IPS DF 19.7 (cell line): ENCODE results near the gene PRSS36.

ENCODE experiments used
- DNase-seq: peaks from one replicate; pipeline ENCODE4 v3.0.0-alpha.2; 2013; ENCODE audit warnings: low read depth, low spot score

The PRSS36 gene

GRCh38 chr16:31127182-31127581 is 22.7 kb downstream of the PRSS36 start:
- DNase-seq, result no peak

GRCh38 chr16:31125844-31126243 is 24.0 kb downstream of the PRSS36 start:
- no peak for DNase-seq

GRCh38 chr16:31120129-31120528 is 29.7 kb downstream of the PRSS36 start:
- DNase-seq, result no peak

- no peak for DNase-seq
These were observed 31.4 kb downstream of the PRSS36 start for GRCh38 chr16:31118223-31119155.

GRCh38 chr16:31117384-31118222 is 32.3 kb downstream of the PRSS36 start, which contains the start of gene KAT8:
Gene KAT8, plus strand, starts transcription at chr16:31117664. Its CDS starts 18 bp downstream, at chr16:31117682.
- peak; percentile 88 for DNase-seq

- DNase-seq, result no peak
These were observed 35.4 kb downstream of the PRSS36 start for GRCh38 chr16:31114468-31114867.

GRCh38 chr16:31113121-31114120 is 36.4 kb downstream of the PRSS36 start:
- DNase-seq, result no peak

- DNase-seq, result no peak
These were observed 37.2 kb downstream of the PRSS36 start for GRCh38 chr16:31112711-31113110.

- DNase-seq, result no peak
These were observed 37.9 kb downstream of the PRSS36 start for GRCh38 chr16:31111881-31112466.

GRCh38 chr16:31110106-31111034 is 39.5 kb downstream of the PRSS36 start:
- no peak for DNase-seq

GRCh38 chr16:31109622-31110021 is 40.2 kb downstream of the PRSS36 start:
- DNase-seq, result no peak

GRCh38 chr16:31108794-31109558 is 40.9 kb downstream of the PRSS36 start:
- DNase-seq, result no peak

- no peak for DNase-seq
These were observed 41.7 kb downstream of the PRSS36 start, which contains the start of gene BCKDK for GRCh38 chr16:31108035-31108793. Gene BCKDK, plus strand, starts transcription at chr16:31108386. Its CDS starts 838 bp downstream, at chr16:31109224.

GRCh38 chr16:31107465-31107867 is 42.4 kb downstream of the PRSS36 start:
- DNase-seq, result no peak

- DNase-seq, result no peak
These were observed 43.1 kb downstream of the PRSS36 start for GRCh38 chr16:31106509-31107464.

GRCh38 chr16:31105677-31106213 is 44.1 kb downstream of the PRSS36 start:
- DNase-seq, result no peak
